GM20000 (cell line): Measurements from ENCODE around the gene CELSR1.

Experiments used
- DNase-seq: peaks from one replicate; pipeline ENCODE4 v3.0.0; 2012; ENCODE audit warnings: low spot score
- CTCF ChIP-seq: IDR thresholded peaks from 2 replicates; pipeline ENCODE4 v1.5.1; 2012; ENCODE audit warnings: mild to moderate bottlenecking, control low read depth; ENCODE audit errors: extremely low read depth, missing control alignments

CELSR1 gene

DNA sequence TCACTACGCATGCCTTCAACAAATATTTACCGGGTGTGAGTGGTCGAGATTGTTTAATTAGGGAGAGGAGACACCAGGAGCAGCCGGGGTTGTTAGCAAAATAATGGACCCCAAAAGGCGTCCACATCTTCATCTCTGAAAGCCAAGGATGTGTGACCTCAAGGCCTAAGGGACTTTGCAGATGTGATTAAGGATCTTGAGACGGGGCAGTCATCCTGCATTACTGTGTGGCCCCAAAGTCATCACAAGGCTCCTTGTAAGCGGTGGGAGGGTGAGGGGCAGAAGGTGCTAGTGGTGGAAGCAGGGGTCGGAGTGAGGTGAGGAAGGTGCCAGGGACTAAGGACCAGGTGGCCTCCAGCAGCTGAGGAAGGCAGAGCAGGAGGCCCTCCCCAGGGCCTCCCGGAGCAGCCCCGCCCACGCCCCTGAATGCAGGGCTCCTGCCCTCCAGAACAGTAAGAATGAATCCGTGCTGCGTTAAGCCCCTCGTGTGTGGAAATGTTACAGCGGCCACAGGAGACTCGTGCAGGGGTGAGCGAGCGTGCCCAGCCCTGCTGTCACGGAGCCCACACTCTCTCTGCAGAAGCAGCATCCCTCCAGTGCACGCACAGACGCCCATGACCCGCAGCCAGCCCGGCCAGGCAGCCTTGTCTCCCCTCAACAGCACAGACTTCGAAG lies 83.5 kb downstream of the CELSR1 start:
- no peak for DNase-seq
- no peak for TF ChIP-seq CTCF

DNA sequence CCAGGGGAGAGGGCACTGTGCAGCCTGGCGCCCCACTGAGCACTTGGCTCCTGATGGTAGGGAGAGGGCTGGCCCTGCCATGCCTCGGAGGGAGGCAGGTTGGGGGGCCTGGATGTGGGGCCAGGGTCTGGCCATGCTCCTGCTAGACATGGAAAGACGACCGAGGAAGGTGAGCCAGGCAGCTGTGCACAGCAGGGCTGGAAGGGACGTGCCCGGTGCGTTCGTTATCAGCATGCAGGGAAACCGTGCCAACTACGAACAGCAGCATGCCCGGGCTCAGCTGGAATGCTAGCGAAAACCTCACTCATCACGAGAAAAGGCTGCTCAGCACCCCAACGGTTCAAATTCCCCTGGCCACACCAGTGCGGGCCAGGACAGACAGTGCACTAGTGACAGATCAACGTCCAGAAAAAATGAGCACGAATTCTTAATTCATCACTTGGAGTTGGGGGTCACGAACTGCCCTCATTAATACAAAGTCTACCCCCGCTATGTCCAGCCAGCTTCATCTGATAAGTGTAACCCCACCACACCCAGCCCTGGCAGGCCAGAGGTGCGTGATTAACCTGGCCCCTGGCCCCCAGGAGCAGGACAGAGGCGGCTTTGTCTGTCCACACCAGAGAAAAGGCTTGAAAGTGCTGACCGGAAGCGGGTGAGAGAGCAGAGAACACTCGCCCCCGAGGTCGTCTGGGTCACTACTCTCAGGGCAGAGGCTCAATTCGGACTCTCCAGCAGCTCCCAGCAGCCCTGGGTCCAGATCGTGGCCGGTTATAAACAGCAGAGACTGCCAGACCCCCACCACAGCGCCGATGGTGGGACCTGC lies 84.2 kb downstream of the CELSR1 start:
- no peak for TF ChIP-seq CTCF
- no peak for DNase-seq

DNA sequence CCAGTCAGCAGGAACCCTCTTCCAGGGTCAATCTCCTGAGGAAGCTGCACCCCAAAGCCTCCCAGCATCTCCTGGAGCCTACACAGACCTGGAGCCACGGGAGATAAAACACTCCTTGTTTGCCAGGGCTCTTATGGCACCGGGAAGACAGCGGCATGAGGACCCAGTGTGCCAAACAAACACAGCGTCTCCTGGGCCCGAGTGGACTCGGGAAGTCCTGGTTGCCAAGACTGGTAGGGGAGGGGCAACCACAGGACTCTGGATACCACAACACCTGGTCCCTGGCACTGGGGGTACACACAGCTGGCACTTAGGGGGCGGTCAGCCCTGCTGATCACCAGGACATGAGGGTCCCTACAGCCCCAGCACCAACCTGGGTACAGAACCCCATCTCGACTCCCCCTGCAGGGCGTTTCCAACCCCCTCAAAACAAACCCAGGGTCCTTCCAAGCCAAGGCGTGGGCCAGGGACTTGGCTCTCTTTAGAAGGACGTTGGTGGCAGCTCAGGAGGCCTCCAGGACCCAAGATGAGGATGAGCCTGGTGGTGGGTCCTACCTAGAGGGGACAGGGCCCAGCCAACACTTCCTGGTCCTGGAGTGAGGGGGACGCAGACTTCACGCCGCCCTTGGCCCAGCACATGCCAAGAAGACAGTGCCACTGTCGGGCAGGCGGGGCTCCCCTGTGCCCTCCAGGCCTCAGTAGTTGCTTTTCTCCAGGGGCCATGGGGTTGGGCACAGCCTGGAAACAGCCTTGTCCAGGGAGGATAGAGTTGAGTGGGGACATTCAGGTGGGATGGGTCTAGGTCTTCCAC lies 85.0 kb downstream of the CELSR1 start:
- TF ChIP-seq CTCF: no peak

DNA sequence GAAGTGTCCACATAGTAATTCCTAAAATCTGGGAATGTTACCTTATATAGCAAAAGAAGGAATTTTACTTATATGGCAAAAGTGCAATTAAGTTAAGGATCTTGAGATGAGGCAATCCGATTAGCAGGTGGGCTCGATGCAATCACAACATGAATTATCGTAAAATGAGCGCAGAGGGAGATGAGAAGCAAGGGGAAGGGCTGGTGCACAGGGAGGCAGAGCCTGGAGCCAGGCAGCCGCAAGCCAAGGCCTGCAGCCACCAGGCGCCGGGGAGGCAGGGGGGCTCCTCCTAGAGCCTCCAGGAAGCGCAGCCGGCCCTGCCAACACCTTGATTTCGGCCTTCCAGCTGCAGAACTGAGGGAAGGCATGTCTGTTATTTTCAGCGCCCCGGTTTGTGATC lies 85.7 kb downstream of the CELSR1 start:
- TF ChIP-seq CTCF: no peak
- DNase-seq: no peak

More for the DNA sequence above, 85.0 kb downstream of the CELSR1 start:
- no peak for DNase-seq

- no peak for TF ChIP-seq CTCF
- DNase-seq: no peak
Observed at GRCh38 chr22:46450931-46451561, 86.4 kb downstream of the CELSR1 start.

DNA sequence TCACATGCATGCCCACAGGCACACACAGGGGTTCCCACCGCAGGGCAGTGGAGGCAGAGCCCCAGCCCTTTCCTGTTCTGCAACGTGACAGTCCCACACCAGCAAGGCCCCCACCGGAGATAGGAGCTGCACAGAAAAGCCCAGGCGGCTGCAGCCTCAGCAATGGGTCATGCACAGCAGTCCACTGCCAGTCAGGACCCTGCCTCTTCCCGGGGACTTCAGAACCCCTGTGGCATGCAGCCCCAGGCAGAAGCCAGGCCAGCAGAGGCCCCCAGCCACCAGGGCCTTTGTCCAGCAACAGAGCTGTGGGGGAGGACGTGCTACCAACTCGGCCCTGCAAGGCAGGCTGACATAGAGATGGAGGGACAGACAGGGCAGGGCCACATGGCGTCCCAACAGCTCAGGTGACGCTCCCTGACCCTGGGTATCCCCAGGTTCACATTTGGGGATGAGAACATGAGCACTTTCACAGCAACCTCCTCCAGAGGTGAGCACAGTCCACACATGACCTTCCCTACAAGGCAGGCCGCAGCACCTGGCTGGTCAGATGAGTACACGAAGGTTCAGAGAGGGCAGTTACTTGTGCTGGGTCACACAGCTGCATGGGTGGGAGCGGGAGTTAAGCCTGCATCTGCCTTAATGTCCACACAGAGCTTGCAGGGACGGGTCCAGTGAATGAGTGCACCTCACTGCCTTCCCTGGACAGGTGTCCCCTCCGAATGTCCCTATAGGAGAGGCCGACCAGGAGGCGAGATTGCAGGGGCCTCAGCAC lies 87.3 kb downstream of the CELSR1 start:
- no peak for TF ChIP-seq CTCF

More for the DNA sequence above, 87.3 kb downstream of the CELSR1 start:
- no peak for DNase-seq
